H1 (cell line): ENCODE measurements around the gene CDKN2B-AS1. TPM values are rescaled to one million over a fixed set of nuclear protein-coding genes. Genes with fewer than 3 reads are reported as not detected.

Experiments
- CTCF ChIA-PET: fragments of 300-600 bp; sonication (Branson Sonifier 250); formaldehyde crosslinking; loops from one replicate; lab custom pipeline; 2021; ENCODE audit not compliant: partially characterized antibody; lab: Charles Lee
- POLR2A ChIA-PET: fragments of 300-600 bp; sonication (Branson Sonifier 250); formaldehyde crosslinking; loops from one replicate; lab custom pipeline; 2021; ENCODE audit warnings: inconsistent platforms; ENCODE audit not compliant: partially characterized antibody; lab: Charles Lee
- DNase-seq, 2 experiments: peaks; one replicate each; pipeline versions ENCODE4 v3.0.0 to v3.0.0-alpha.2; 2010 to 2022; ENCODE audit warnings: low spot score in 2 of 2, low read depth in 1 of 2, mixed read lengths in 1 of 2
- FAIRE-seq: peaks from 2 replicates; lab custom pipeline; 2011; peaks lifted over from hg19 to GRCh38; lab: Jason Lieb, UNC
- H2AFZ ChIP-seq: 2 replicates; pipeline ENCODE4 v1.8.1; 2012; ENCODE audit warnings: low read length, inconsistent platforms
- H2AK5ac ChIP-seq: 2 replicates; pipeline ENCODE4 v1.6.1; 2013; ENCODE audit warnings: low read depth, low read length
- H2BK120ac ChIP-seq: replicated peaks from 2 replicates; pipeline ENCODE3; 2013; ENCODE audit warnings: low read depth, low read length, inconsistent platforms
- H2BK12ac ChIP-seq: 2 replicates; pipeline ENCODE4 v1.6.1; 2013; ENCODE audit warnings: low read depth, low read length
- H2BK15ac ChIP-seq: 2 replicates; pipeline ENCODE4 v1.6.1; 2013; ENCODE audit warnings: low read length
- H2BK20ac ChIP-seq: 2 replicates; pipeline ENCODE4 v1.6.1; 2013; ENCODE audit warnings: low read length
- H2BK5ac ChIP-seq: 2 replicates; pipeline ENCODE4 v1.6.1; 2013; ENCODE audit warnings: low read depth, low read length
- H3K14ac ChIP-seq: 2 replicates; pipeline ENCODE4 v1.6.1; 2013; ENCODE audit warnings: inconsistent platforms; ENCODE audit not compliant: insufficient read length
- H3K18ac ChIP-seq: 2 replicates; pipeline ENCODE4 v1.6.1; 2013; ENCODE audit warnings: low read length; ENCODE audit errors: extremely low read depth
- H3K23ac ChIP-seq: 2 replicates; pipeline ENCODE4 v1.6.1; 2013; ENCODE audit warnings: inconsistent platforms; ENCODE audit not compliant: insufficient read length
- H3K23me2 ChIP-seq: 2 replicates; pipeline ENCODE4 v1.6.1; 2013; ENCODE audit warnings: low read depth, low read length
- H3K27ac ChIP-seq: 2 replicates; pipeline ENCODE4 v1.6.1; 2011; ENCODE audit warnings: low read depth, low read length, inconsistent platforms
- H3K27me3 ChIP-seq, 4 experiments: replicated peaks in 1 of 4; 1 replicate in 1 of 4; 2 replicates in 3 of 4; pipeline versions ENCODE4 v1.6.1 to v1.8.1; 2011 to 2013; ENCODE audit warnings: low read length in 3 of 4, mild to moderate bottlenecking in 3 of 4, inconsistent platforms in 2 of 4, mixed read lengths in 2 of 4, moderate library complexity in 1 of 4; ENCODE audit not compliant: control insufficient read depth in 3 of 4, insufficient read depth in 3 of 4; ENCODE audit errors: extremely low read depth in 1 of 4
- H3K36me3 ChIP-seq, 4 experiments: 2 replicates each; pipeline versions ENCODE4 v1.6.1 to v1.8.1; 2011 to 2013; ENCODE audit warnings: mild to moderate bottlenecking in 4 of 4, low read length in 3 of 4, moderate library complexity in 2 of 4, control low read depth in 1 of 4, inconsistent platforms in 1 of 4; ENCODE audit not compliant: insufficient read depth in 4 of 4, control insufficient read depth in 2 of 4
- H3K4ac ChIP-seq: replicated peaks from 2 replicates; pipeline ENCODE3; 2013; ENCODE audit warnings: low read length, low read depth, mixed read lengths, inconsistent platforms; ENCODE audit not compliant: insufficient read length
- H3K4me1 ChIP-seq, 4 experiments: replicated peaks in 1 of 4; 1 replicate in 1 of 4; 2 replicates in 3 of 4; pipeline versions ENCODE4 v1.6.1 to v1.8.1; 2011 to 2013; ENCODE audit warnings: low read length in 3 of 4, inconsistent platforms in 2 of 4, mixed read lengths in 1 of 4; ENCODE audit not compliant: insufficient read depth in 4 of 4, control insufficient read depth in 3 of 4
- H3K4me2 ChIP-seq, 2 experiments: 2 replicates each; pipeline versions ENCODE4 v1.6.1 to v1.8.1; 2011 to 2013; ENCODE audit warnings: low read depth in 2 of 2, low read length in 2 of 2, control low read depth in 1 of 2, inconsistent platforms in 1 of 2, mild to moderate bottlenecking in 1 of 2; ENCODE audit not compliant: insufficient read depth in 1 of 2
- H3K4me3 ChIP-seq, 4 experiments: fragments of 200-600, 300-600 bp in 1 of 4; sonication (generic), shearing (Covaris generic), sonication (Bioruptor Twin) in 1 of 4; 2 replicates each; pipeline versions ENCODE4 v1.5.1 to v1.8.1; 2011 to 2016; ENCODE audit warnings: low read length in 4 of 4, low read depth in 3 of 4, control low read depth in 2 of 4, inconsistent platforms in 2 of 4, mild to moderate bottlenecking in 2 of 4, mixed read lengths in 1 of 4, moderate library complexity in 1 of 4; ENCODE audit not compliant: insufficient read depth in 2 of 4; ENCODE audit errors: extremely low read depth in 1 of 4
- H3K56ac ChIP-seq: replicated peaks from 2 replicates; pipeline ENCODE3; 2013; ENCODE audit warnings: low read depth, mild to moderate bottlenecking, mixed read lengths, low read length, inconsistent platforms; ENCODE audit not compliant: insufficient read length
- H3K79me1 ChIP-seq: 2 replicates; pipeline ENCODE4 v1.6.1; 2013; ENCODE audit warnings: low read depth, low read length, control low read depth
- H3K79me2 ChIP-seq, 2 experiments: 2 replicates each; pipeline versions ENCODE4 v1.6.1 to v1.8.1; 2012 to 2013; ENCODE audit warnings: low read length in 2 of 2, mild to moderate bottlenecking in 2 of 2, inconsistent platforms in 1 of 2; ENCODE audit not compliant: insufficient read depth in 2 of 2, control insufficient read depth in 1 of 2
- H3K9ac ChIP-seq, 4 experiments: replicated peaks in 1 of 4; 1 replicate in 1 of 4; 2 replicates in 3 of 4; pipeline versions ENCODE4 v1.6.1 to v1.8.1; 2011 to 2013; ENCODE audit warnings: low read depth in 3 of 4, low read length in 3 of 4, control low read depth in 2 of 4, mild to moderate bottlenecking in 2 of 4, moderate library complexity in 2 of 4, inconsistent platforms in 1 of 4; ENCODE audit errors: extremely low read depth in 1 of 4
- H3K9me3 ChIP-seq, 2 experiments: 2 replicates each; pipeline versions ENCODE4 v1.6.1 to v1.8.1; 2012 to 2013; ENCODE audit warnings: mild to moderate bottlenecking in 2 of 2, moderate library complexity in 2 of 2, control low read depth in 1 of 2, inconsistent platforms in 1 of 2, low read depth in 1 of 2, low read length in 1 of 2, mixed read lengths in 1 of 2; ENCODE audit not compliant: insufficient read depth in 2 of 2
- H4K20me1 ChIP-seq, 2 experiments: replicated peaks in 1 of 2; 2 replicates each; pipeline versions ENCODE3 to v1.8.1; 2011 to 2013; ENCODE audit warnings: inconsistent platforms in 2 of 2, low read length in 2 of 2, mild to moderate bottlenecking in 1 of 2; ENCODE audit not compliant: insufficient read depth in 2 of 2, control insufficient read depth in 1 of 2
- H4K5ac ChIP-seq: 2 replicates; pipeline ENCODE4 v1.6.1; 2013; ENCODE audit warnings: low read length, low read depth, mixed read lengths, inconsistent platforms; ENCODE audit not compliant: insufficient read length
- H4K8ac ChIP-seq: 2 replicates; pipeline ENCODE4 v1.8.0; 2013; ENCODE audit warnings: mild to moderate bottlenecking, moderate library complexity, low read length, inconsistent platforms; ENCODE audit not compliant: insufficient read depth; ENCODE audit errors: extremely low read depth
- H4K91ac ChIP-seq: replicated peaks from 2 replicates; pipeline ENCODE3; 2013; ENCODE audit warnings: low read length, mixed read lengths, inconsistent platforms; ENCODE audit not compliant: insufficient read length
- BACH1 ChIP-seq: IDR thresholded peaks from 2 replicates; pipeline ENCODE4 v1.6.1; 2012; ENCODE audit warnings: low read length, improper control_type of control experiment
- GABPA ChIP-seq: IDR thresholded peaks from 2 replicates; pipeline ENCODE4 v1.6.1; 2011; ENCODE audit warnings: mild to moderate bottlenecking, low read length, moderate library complexity, borderline replicate concordance; ENCODE audit not compliant: insufficient read depth
- POU5F1 ChIP-seq: IDR thresholded peaks from 2 replicates; pipeline ENCODE4 v1.6.1; 2011; ENCODE audit warnings: low read depth, mild to moderate bottlenecking, low read length, moderate library complexity
- SP2 ChIP-seq: IDR thresholded peaks from 2 replicates; pipeline ENCODE4 v1.6.1; 2012; ENCODE audit warnings: mild to moderate bottlenecking, low read length, inconsistent platforms
- SP4 ChIP-seq: IDR thresholded peaks from 2 replicates; pipeline ENCODE4 v1.6.1; 2012; ENCODE audit warnings: low read length, inconsistent platforms
- polyA plus RNA-seq, 7 experiments: library from polyadenylated mRNA; depleted of rRNA in 3 of 7; stranded (reverse) in 5 of 7; unstranded in 2 of 7; fragments of >200 nt in 5 of 7; fragments of 200-250 nt in 2 of 7; gene quantifications; 1 replicate in 5 of 7; 2 replicates in 1 of 7; 4 replicates in 1 of 7; pipeline versions ENCODE4 v1.2.1 to v1.2.3, GENCODE V29; 2011 to 2013; ENCODE audit warnings: missing spikeins in 2 of 7, mixed read lengths in 2 of 7
- total RNA-seq: library from RNA; stranded (reverse); fragmentation: NEBNext Ultra II Directional; extraction: Animal tissue kit (Norgen Biotek cat#: 25700); gene quantifications from 2 replicates; pipeline ENCODE4 v1.2.1, GENCODE V29; 2021

The CDKN2B-AS1 gene
- total and polyA plus RNA-seq, 2 of the 8 experiments (the other 6 are each of a cell fraction or from before 2014, with no cell fraction given): not detected

GRCh38 chr9:21972361-21972760 lies 22.2 kb upstream of the CDKN2B-AS1 start:
- Histone ChIP-seq H2AFZ (no peak overlapping the region), H3K18ac (no peak overlapping the region), H3K79me1 (no peaks in the 10 kb centered on the region), H3K9me3 (0 out of 4 replicates have a peak, but pooled peaks cover 0 to 3% of the 10 kb centered on the region in 2 experiments), H3K14ac (no peak overlapping the region), H4K8ac (no peak overlapping the region), H3K9ac (no peak overlapping the region), H3K79me2 (no peaks in the 10 kb centered on the region), H3K27ac (no peak overlapping the region), H2BK12ac (no peak overlapping the region), H2BK120ac (no peak overlapping the region), H3K4me2 (no peak overlapping the region), H3K56ac (no peak overlapping the region), H3K36me3 (peaks cover 0 to 8% (median 0%) of the 10 kb centered on the region in 4 experiments; a peak in 2 of 8 replicates), H2BK15ac (no peak overlapping the region), H2BK5ac (no peak overlapping the region), H3K23ac (no peak overlapping the region), H3K4ac (no peak overlapping the region), H3K23me2 (peaks cover 8% of the 10 kb centered on the region; the same call in 1 of the 2 replicates), H2BK20ac (no peak overlapping the region), H4K91ac (no peak overlapping the region), H4K5ac (no peak overlapping the region), H3K4me3 (no peak overlapping the region), H3K4me1 (peaks cover 7 to 16% (median 11%) of the 10 kb centered on the region in 4 experiments; a peak in 6 of 7 replicates), H3K27me3 (peaks cover 75 to 98% (median 90%) of the 10 kb centered on the region in 4 experiments), H4K20me1 (peaks cover 15 to 29% of the 10 kb centered on the region in 2 experiments), H2AK5ac (no peak overlapping the region)
- DNase-seq (no peak), FAIRE-seq (no peak)
- POLR2A ChIA-PET: no interaction called here
- CTCF ChIA-PET: interaction anchor here (1.8 to 7.4 kb wide), 2 partner anchors 35 to 159 kb away, joined by 11 to 57 read pairs; partner anchors contain the start of gene CDKN2B
- no peak for TF ChIP-seq BACH1
- no peak for TF ChIP-seq SP4
- no peak for TF ChIP-seq SP2
- no peak for TF ChIP-seq GABPA
- TF ChIP-seq POU5F1: no peak
